Measurements from ENCODE around the gene LOXHD1. TPM values are rescaled to one million over a fixed set of nuclear protein-coding genes. Genes with fewer than 3 reads are reported as not detected.

Gene LOXHD1
- total and polyA plus RNA-seq, 2 of the 13 experiments (the other 11 are each of a cell fraction or from before 2014, with no cell fraction given), result not detected

GRCh38 chr18:46567196-46567595, 89.8 kb downstream of the LOXHD1 start (continued):
- TF ChIP-seq, protein P1, sequence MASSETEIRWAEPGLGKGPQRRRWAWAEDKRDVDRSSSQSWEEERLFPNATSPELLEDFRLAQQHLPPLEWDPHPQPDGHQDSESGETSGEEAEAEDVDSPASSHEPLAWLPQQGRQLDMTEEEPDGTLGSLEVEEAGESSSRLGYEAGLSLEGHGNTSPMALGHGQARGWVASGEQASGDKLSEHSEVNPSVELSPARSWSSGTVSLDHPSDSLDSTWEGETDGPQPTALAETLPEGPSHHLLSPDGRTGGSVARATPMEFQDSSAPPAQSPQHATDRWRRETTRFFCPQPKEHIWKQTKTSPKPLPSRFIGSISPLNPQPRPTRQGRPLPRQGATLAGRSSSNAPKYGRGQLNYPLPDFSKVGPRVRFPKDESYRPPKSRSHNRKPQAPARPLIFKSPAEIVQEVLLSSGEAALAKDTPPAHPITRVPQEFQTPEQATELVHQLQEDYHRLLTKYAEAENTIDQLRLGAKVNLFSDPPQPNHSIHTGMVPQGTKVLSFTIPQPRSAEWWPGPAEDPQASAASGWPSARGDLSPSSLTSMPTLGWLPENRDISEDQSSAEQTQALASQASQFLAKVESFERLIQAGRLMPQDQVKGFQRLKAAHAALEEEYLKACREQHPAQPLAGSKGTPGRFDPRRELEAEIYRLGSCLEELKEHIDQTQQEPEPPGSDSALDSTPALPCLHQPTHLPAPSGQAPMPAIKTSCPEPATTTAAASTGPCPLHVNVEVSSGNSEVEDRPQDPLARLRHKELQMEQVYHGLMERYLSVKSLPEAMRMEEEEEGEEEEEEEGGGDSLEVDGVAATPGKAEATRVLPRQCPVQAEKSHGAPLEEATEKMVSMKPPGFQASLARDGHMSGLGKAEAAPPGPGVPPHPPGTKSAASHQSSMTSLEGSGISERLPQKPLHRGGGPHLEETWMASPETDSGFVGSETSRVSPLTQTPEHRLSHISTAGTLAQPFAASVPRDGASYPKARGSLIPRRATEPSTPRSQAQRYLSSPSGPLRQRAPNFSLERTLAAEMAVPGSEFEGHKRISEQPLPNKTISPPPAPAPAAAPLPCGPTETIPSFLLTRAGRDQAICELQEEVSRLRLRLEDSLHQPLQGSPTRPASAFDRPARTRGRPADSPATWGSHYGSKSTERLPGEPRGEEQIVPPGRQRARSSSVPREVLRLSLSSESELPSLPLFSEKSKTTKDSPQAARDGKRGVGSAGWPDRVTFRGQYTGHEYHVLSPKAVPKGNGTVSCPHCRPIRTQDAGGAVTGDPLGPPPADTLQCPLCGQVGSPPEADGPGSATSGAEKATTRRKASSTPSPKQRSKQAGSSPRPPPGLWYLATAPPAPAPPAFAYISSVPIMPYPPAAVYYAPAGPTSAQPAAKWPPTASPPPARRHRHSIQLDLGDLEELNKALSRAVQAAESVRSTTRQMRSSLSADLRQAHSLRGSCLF (CRISPR knock-in tag; IDR thresholded peaks at IDR 0.05; ENCODE audit: borderline replicate concordance), result no peak
- no peak for TF ChIP-seq SOX13 (IDR thresholded peaks at IDR 0.05)
- no peak for TF ChIP-seq SOX13 (CRISPR knock-in tag; conservative IDR thresholded peaks at IDR 0.05 in 1 of 2, IDR thresholded peaks at IDR 0.05 in 1 of 2)
- no peak for TF ChIP-seq SRF (IDR thresholded peaks at IDR 0.05; ENCODE audit: low read depth, low read length)
- TF ChIP-seq PPARG (CRISPR knock-in tag; conservative IDR thresholded peaks at IDR 0.05), result no peak
- no peak for TF ChIP-seq ZNF441 (CRISPR knock-in tag; IDR thresholded peaks at IDR 0.05; ENCODE audit: borderline replicate concordance)
- TF ChIP-seq, protein P2, sequence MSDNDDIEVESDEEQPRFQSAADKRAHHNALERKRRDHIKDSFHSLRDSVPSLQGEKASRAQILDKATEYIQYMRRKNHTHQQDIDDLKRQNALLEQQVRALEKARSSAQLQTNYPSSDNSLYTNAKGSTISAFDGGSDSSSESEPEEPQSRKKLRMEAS (IDR thresholded peaks at IDR 0.05), result no peak
- no peak for TF ChIP-seq TBL1XR1 (IDR thresholded peaks at IDR 0.05; ENCODE audit: borderline replicate concordance, low read length, partially characterized antibody)
- no peak for TF ChIP-seq ISL2 (CRISPR knock-in tag; IDR thresholded peaks at IDR 0.05)
- TF ChIP-seq, protein P3, sequence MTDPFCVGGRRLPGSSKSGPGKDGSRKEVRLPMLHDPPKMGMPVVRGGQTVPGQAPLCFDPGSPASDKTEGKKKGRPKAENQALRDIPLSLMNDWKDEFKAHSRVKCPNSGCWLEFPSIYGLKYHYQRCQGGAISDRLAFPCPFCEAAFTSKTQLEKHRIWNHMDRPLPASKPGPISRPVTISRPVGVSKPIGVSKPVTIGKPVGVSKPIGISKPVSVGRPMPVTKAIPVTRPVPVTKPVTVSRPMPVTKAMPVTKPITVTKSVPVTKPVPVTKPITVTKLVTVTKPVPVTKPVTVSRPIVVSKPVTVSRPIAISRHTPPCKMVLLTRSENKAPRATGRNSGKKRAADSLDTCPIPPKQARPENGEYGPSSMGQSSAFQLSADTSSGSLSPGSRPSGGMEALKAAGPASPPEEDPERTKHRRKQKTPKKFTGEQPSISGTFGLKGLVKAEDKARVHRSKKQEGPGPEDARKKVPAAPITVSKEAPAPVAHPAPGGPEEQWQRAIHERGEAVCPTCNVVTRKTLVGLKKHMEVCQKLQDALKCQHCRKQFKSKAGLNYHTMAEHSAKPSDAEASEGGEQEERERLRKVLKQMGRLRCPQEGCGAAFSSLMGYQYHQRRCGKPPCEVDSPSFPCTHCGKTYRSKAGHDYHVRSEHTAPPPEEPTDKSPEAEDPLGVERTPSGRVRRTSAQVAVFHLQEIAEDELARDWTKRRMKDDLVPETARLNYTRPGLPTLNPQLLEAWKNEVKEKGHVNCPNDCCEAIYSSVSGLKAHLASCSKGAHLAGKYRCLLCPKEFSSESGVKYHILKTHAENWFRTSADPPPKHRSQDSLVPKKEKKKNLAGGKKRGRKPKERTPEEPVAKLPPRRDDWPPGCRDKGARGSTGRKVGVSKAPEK (CRISPR knock-in tag; IDR thresholded peaks at IDR 0.05; ENCODE audit: borderline replicate concordance), result no peak
